Measurements from ENCODE around the gene CCDC184. TPM values are rescaled to one million over a fixed set of nuclear protein-coding genes. Genes with fewer than 3 reads are reported as not detected.
A peak's percentile ranks its signal among the peaks of the same experiment; 100 is the strongest.

Gene CCDC184
- polyA plus RNA-seq, 4 donors = 0.29 to 1.2 (median 0.42) TPM

GRCh38 chr12:48177982-48178381, 5.5 kb upstream of the CCDC184 start:
- DNase-seq (ENCODE audit: low read depth in 4 of 4, low spot score in 3 of 4) = no peak

GRCh38 chr12:48179466-48179865, 4.0 kb upstream of the CCDC184 start:
- no peak for DNase-seq (ENCODE audit: low read depth in 4 of 4, low spot score in 3 of 4)

- no peak for DNase-seq (ENCODE audit: low read depth in 4 of 4, low spot score in 3 of 4)
Measured at GRCh38 chr12:48180424-48180823, 3.0 kb upstream of the CCDC184 start.

- no peak for DNase-seq (ENCODE audit: low read depth in 4 of 4, low spot score in 3 of 4)
Measured at GRCh38 chr12:48180857-48181495, 2.5 kb upstream of the CCDC184 start.

GRCh38 chr12:48182631-48183030, 813 bp upstream of the CCDC184 start:
- DNase-seq (ENCODE audit: low read depth in 4 of 4, low spot score in 3 of 4) = no peak

- DNase-seq (ENCODE audit: low read depth in 4 of 4, low spot score in 3 of 4) = no peak
Measured at GRCh38 chr12:48183876-48184548, 568 bp downstream of the CCDC184 start.

GRCh38 chr12:48184549-48184922, 1.1 kb downstream of the CCDC184 start:
- no peak for DNase-seq (ENCODE audit: low read depth in 4 of 4, low spot score in 3 of 4)

- no peak for DNase-seq (ENCODE audit: low read depth in 4 of 4, low spot score in 3 of 4)
Measured at GRCh38 chr12:48185181-48185919, 1.9 kb downstream of the CCDC184 start.

GRCh38 chr12:48187916-48188695, 4.7 kb downstream of the CCDC184 start:
- DNase-seq (ENCODE audit: low read depth in 4 of 4, low spot score in 3 of 4) = no peak

- DNase-seq (ENCODE audit: low read depth in 4 of 4, low spot score in 3 of 4) = peak in 3 of 4 donors; percentile 62 to 75 (median 73)
Measured at GRCh38 chr12:48189331-48190125, 6.1 kb downstream of the CCDC184 start.

GRCh38 chr12:48191096-48191495, 7.7 kb downstream of the CCDC184 start:
- DNase-seq (ENCODE audit: low read depth in 4 of 4, low spot score in 3 of 4) = no peak

GRCh38 chr12:48192861-48193260, 9.4 kb downstream of the CCDC184 start:
- DNase-seq (ENCODE audit: low read depth in 4 of 4, low spot score in 3 of 4) = no peak

- no peak for DNase-seq (ENCODE audit: low read depth in 4 of 4, low spot score in 3 of 4)
Measured at GRCh38 chr12:48193623-48194022, 10.2 kb downstream of the CCDC184 start.

- DNase-seq (ENCODE audit: low read depth in 4 of 4, low spot score in 3 of 4) = no peak
Measured at GRCh38 chr12:48194799-48195201, 11.4 kb downstream of the CCDC184 start.

- no peak for DNase-seq (ENCODE audit: low read depth in 4 of 4, low spot score in 3 of 4)
Measured at GRCh38 chr12:48197549-48197970, 14.1 kb downstream of the CCDC184 start.

- DNase-seq (ENCODE audit: low read depth in 4 of 4, low spot score in 3 of 4) = peak; percentile 87 to 93 (median 91)
Measured at GRCh38 chr12:48197971-48198671, 14.7 kb downstream of the CCDC184 start.

GRCh38 chr12:48198672-48198971, 15.2 kb downstream of the CCDC184 start:
- DNase-seq (ENCODE audit: low read depth in 4 of 4, low spot score in 3 of 4) = no peak

GRCh38 chr12:48198985-48199384, 15.5 kb downstream of the CCDC184 start:
- no peak for DNase-seq (ENCODE audit: low read depth in 4 of 4, low spot score in 3 of 4)

- DNase-seq (ENCODE audit: low read depth in 4 of 4, low spot score in 3 of 4) = no peak
Measured at GRCh38 chr12:48199774-48200221, 16.4 kb downstream of the CCDC184 start.

- DNase-seq (ENCODE audit: low read depth in 4 of 4, low spot score in 3 of 4) = no peak
Measured at GRCh38 chr12:48201091-48201490, 17.6 kb downstream of the CCDC184 start.

Data from right renal pelvis (tissue), 4 donors.